SH-SY5Y (cell line): ENCODE data around the gene CEMIP2.

Source experiments
- GATA2 ChIP-seq: IDR thresholded peaks from 2 replicates; pipeline ENCODE4 v1.6.1; 2011; ENCODE audit warnings: mild to moderate bottlenecking, low read depth, low read length
- GATA3 ChIP-seq: IDR thresholded peaks from 2 replicates; pipeline ENCODE4 v1.6.1; 2011; ENCODE audit warnings: low read depth, mild to moderate bottlenecking, low read length, moderate library complexity

CEMIP2 gene

GRCh38 chr9:71791875-71792274, 23.6 kb upstream of the CEMIP2 start:
- TF ChIP-seq GATA2, result no peak
- TF ChIP-seq GATA3, result no peak

- TF ChIP-seq GATA3 (no peak), GATA2 (no peak)
These were observed 22.0 kb upstream of the CEMIP2 start for GRCh38 chr9:71790296-71790695.

GRCh38 chr9:71783120-71783523, 14.8 kb upstream of the CEMIP2 start:
- TF ChIP-seq GATA2, result no peak
- no peak for TF ChIP-seq GATA3

- no peak for TF ChIP-seq GATA2
- no peak for TF ChIP-seq GATA3
These were observed 13.1 kb upstream of the CEMIP2 start for GRCh38 chr9:71781391-71781790.

DNA sequence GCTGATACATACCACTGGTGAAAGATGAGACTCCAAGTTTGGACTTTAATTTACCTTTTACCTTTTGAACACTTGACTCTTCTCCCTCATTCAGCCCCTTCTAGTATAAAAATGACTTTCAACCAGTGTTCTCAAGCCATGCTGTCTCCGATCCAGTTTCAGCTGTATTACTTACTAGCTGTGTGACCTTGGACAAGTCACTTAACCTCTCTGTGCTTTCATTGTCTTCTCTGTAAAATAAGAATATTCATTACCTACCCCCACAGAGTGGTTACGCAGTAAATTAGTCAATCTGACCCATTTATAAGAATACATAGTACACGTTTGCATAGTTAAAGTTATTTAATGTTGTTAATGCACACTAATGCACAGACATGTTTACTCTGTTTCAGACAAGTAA, 12.6 kb upstream of the CEMIP2 start:
- TF ChIP-seq GATA3 (no peak), GATA2 (no peak)

- TF ChIP-seq GATA2 (no peak), GATA3 (no peak)
These were observed 9.8 kb upstream of the CEMIP2 start for GRCh38 chr9:71778085-71778484.

GRCh38 chr9:71774920-71775319, 6.6 kb upstream of the CEMIP2 start:
- TF ChIP-seq GATA2 (no peak), GATA3 (no peak)

- TF ChIP-seq GATA3 (no peak), GATA2 (no peak)
These were observed 4.4 kb upstream of the CEMIP2 start for GRCh38 chr9:71772726-71773125.

DNA sequence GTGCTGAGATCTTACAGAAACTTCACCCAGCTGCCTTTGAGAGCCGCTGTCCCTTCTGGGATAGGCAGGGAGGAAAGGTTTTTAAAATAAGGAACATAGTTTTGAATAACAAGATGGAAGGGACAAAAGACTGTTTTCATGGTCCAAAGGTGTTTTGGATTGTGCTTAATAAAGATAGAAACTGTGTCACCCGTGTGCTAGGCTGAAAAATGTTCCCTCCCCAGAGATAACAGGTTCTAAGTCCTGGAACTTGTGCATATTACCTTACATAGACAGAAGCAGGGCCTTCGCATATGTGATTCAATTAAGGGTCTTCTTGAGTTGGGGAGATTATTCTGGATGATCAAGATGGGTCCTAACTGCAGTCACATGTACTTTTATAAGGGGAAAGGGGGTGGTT, 1.9 kb upstream of the CEMIP2 start:
- TF ChIP-seq GATA2 (no peak), GATA3 (no peak)

DNA sequence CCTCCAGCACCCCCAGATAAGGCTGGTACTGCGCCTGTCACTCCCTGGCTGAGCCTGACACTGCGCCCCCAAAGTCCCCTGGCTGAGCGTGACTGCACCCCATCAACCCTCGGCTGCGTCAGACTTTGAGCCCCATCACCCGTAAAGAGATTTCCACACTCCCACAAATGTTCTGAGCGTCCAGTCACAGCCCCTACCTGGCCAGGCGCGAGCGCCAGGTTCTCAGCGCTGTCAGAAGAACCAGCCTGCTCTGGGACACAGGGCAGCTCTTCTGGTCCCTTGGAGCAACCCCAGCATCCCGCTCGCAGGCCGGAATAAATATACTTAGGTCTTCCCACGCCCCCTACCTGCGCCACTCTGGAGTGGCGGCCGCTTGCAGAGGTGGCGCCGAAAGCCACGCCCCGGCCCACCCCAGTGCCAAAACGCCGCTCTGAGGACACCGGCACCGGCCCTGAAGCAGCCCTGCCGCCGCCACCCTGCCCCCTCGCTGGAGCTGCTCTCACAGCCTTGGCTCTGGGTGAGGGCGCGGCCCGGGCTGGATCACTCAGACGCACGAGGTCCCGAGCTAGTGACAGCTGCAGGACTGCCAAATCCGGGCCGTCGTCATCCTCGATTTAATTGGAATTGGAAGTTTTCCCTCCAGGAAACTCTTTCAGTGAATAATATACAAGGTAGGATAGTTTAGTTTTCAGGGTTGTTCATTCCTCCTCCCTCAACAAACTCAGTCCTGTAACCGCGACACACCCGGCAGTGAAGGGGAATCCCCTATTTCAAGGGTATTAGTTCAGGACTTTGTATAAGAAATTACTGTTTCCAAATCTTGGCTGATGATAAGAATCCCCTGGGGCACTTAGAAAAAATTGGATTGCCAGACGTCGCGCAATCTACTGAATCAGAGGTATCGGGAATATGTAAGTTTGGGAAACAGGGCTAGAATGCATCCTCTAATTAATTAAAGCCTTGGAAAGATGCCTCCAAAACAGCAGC, 1.2 kb upstream of the CEMIP2 start:
- TF ChIP-seq GATA3, result no peak
- no peak for TF ChIP-seq GATA2

- no peak for TF ChIP-seq GATA3
- no peak for TF ChIP-seq GATA2
These were observed 464 bp downstream of the CEMIP2 start for GRCh38 chr9:71767776-71768321.

DNA sequence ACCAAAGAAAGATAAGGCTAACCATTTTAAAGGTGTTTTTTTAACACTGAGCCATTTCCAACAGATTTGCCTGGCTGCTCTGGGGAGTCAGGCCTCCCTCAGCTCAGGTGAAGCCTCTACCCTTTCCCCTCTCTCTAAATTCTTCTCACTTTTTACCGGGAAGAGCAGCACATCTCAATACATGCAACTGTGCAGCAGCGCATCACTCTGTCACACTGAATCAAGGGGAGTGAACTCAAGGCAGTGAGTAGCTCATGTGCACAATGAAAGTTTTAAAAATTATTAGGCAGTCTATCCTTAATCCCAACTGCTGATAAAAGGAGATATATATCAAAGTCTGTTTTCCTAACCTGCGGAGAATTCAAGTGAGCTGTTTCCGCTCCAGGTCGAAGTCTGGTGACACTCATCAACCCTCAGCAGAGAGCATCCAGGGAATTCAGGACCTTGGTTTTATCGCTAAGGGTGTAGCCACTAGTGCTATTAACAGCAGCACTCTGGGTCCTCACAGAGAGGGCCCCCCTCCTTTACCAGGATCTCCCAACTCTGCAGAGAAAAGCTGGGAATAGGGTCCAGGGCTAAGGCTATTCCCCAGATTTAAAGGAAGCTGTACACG, 1.0 kb downstream of the CEMIP2 start:
- no peak for TF ChIP-seq GATA3
- TF ChIP-seq GATA2, result no peak

GRCh38 chr9:71766663-71767062, 1.6 kb downstream of the CEMIP2 start:
- TF ChIP-seq GATA2, result no peak
- no peak for TF ChIP-seq GATA3

DNA sequence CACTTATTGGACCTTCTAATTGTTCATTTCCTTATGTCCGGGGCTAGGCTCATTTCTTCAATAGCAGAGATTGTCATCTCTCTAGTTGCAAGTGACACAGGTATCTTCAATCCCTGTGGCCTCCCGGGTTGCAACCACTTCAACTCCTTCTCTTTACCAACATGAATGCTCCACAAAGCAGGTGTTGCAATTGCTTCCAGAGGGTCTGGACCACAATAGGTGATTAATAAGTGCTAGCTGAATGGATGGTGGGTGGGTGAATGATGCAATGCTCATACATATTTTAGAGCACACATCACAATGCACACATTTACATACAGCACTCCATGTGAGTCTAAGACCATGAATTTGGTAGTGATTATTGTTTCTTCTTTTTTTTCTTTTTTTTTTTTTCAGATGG, 2.6 kb downstream of the CEMIP2 start:
- TF ChIP-seq GATA2 (no peak), GATA3 (no peak)

DNA sequence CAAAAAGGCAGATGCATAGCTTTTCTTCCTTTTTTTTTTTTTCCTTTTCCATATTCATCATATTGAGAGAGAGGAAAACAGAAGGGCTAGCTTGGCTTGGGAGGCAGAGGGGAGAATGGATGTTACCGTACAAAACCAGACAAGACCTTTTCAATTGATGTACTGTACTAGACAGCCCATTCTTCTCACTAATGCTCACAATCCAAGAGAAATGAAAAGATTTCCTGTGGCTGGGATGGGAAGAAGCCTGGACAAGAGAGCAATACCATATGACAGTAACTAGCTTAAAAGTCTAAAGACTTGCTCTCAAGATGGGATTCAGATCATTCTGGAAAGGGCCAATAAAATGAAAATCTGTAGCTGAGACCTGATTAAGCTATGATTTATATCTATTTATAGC, 3.4 kb downstream of the CEMIP2 start:
- TF ChIP-seq GATA3, result no peak
- no peak for TF ChIP-seq GATA2
